Peyer's patch (tissue), 4 donors: ENCODE data around the gene HTRA3.

Experiments used
- CTCF ChIP-seq, 6 experiments: fragments of 450-650 bp in 4 of 6; fragments of 200-600 bp in 2 of 6; sonication (generic) in 1 of 6; IDR thresholded peaks; one replicate each; pipeline ENCODE4 v1.5.1; 2017 to 2019; ENCODE audit warnings: antibody characterized with exemption in 6 of 6, mild to moderate bottlenecking in 3 of 6, moderate library complexity in 1 of 6
- POLR2A ChIP-seq, 2 donors: fragments of 450-650 bp; IDR thresholded peaks; one replicate each; pipeline ENCODE4 v1.5.1; 2017; ENCODE audit warnings: antibody characterized with exemption in 2 of 2, mild to moderate bottlenecking in 2 of 2, moderate library complexity in 2 of 2

DNA sequence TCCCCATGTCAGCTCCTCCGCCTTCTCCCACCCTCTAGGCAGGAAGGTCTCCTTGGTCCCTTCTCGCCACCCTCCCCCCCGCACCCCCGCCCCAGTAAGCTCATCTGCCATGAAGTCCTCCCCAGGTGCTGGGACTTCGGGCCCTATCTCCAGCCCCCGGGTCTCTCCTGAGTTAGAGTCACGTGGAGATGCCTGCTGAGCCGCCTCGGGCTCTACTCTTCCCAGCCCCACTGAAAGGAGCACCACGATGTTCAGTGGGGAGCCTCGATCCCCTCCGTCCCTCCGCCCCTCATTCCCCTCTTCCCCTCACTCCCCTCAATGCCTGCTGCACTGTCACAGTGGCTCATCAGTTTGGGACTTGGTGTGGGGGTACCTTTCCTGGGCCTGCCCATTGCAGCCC lies 3.9 kb downstream of the HTRA3 start:
- TF ChIP-seq CTCF (IDR thresholded peaks at IDR 0.05), result no peak
- TF ChIP-seq POLR2A (IDR thresholded peaks at IDR 0.05), result no peak
